A549 (cell line): Measurements from ENCODE around the gene INSC. TPM values are rescaled to one million over a fixed set of nuclear protein-coding genes. Genes with fewer than 3 reads are reported as not detected.

ENCODE experiments used
- ATAC-seq, 2 experiments: fragments of 200-7000 bp in 1 of 2; fragments of >200 bp in 1 of 2; cut with Nextera tagmentation in 1 of 2; cut with Tn5 transposase in 1 of 2; 3 replicates each; pipeline versions ENCODE4 v1.8.0 to v1.9.1; 2018 to 2020; ENCODE audit warnings: mild to moderate bottlenecking in 1 of 2, moderate library complexity in 1 of 2
- CTCF ChIA-PET: fragments of 300-600 bp; sonication (Branson Sonifier 250); formaldehyde crosslinking; extraction: SDS; loops from one replicate; lab custom pipeline; 2021; ENCODE audit warnings: antibody characterized with exemption, inconsistent platforms; lab: Yijun Ruan, JAX
- POLR2A ChIA-PET: fragments of 350-600 bp; formaldehyde crosslinking; extraction: SDS; loops from one replicate; lab custom pipeline; 2021; ENCODE audit warnings: antibody characterized with exemption, inconsistent platforms; lab: Yijun Ruan, JAX
- DNase-seq, 2 experiments: peaks; one replicate each; pipeline versions ENCODE4 v3.0.0 to v3.0.0-alpha.2; 2011 to 2016; ENCODE audit warnings: low read depth in 1 of 2, low spot score in 1 of 2
- FAIRE-seq: peaks from 2 replicates; lab custom pipeline; 2011; peaks lifted over from hg19 to GRCh38; lab: Jason Lieb, UNC
- H3K27ac ChIP-seq, 2 experiments: fragments of >200 bp; sonication (Bioruptor Twin); formaldehyde crosslinking; 3 replicates each; pipeline ENCODE4 v1.5.1; 2016 to 2017
- H3K4me1 ChIP-seq: fragments of >200 bp; sonication (Bioruptor Twin); formaldehyde crosslinking; 3 replicates; pipeline ENCODE4 v1.6.1; 2016
- H3K4me2 ChIP-seq: fragments of >200 bp; sonication (Bioruptor Twin); formaldehyde crosslinking; 3 replicates; pipeline ENCODE4 v1.6.1; 2016
- H3K4me3 ChIP-seq: fragments of >200 bp; sonication (Bioruptor Twin); formaldehyde crosslinking; 3 replicates; pipeline ENCODE4 v1.5.1; 2016
- H3K9me3 ChIP-seq: fragments of >200 bp; sonication (Bioruptor Twin); formaldehyde crosslinking; 3 replicates; pipeline ENCODE4 v1.6.1; 2016
- CBX8 ChIP-seq: fragments of 200-600 bp; sonication (generic); IDR thresholded peaks from 2 replicates; pipeline ENCODE4 v1.6.1; 2016
- CHD2 ChIP-seq: fragments of 150-350 bp; IDR thresholded peaks from 2 replicates; pipeline ENCODE4 v1.6.1; 2014; ENCODE audit warnings: low read length; ENCODE audit not compliant: partially characterized antibody
- EHMT2 ChIP-seq: fragments of 200-600 bp; sonication (generic); IDR thresholded peaks from 2 replicates; pipeline ENCODE4 v1.6.1; 2016; ENCODE audit warnings: antibody characterized with exemption, low read depth, mild to moderate bottlenecking, moderate library complexity
- EP300 ChIP-seq, 2 experiments: fragments of >200 bp; sonication (Bioruptor Twin); formaldehyde crosslinking; IDR thresholded peaks; 2 replicates in 1 of 2; 3 replicates in 1 of 2; pipeline ENCODE4 v1.6.1; 2016 to 2017
- ESRRA ChIP-seq: fragments of 150-350 bp; IDR thresholded peaks from 2 replicates; pipeline ENCODE4 v1.6.1; 2014; ENCODE audit warnings: mild to moderate bottlenecking, low read length, borderline replicate concordance
- FOSB ChIP-seq: fragments of 250-450 bp; sonication (Bioruptor Pico); IDR thresholded peaks from 2 replicates; pipeline ENCODE4 v1.5.0; 2020; ENCODE audit warnings: mild to moderate bottlenecking, moderate library complexity
- HOXA7 ChIP-seq: fragments of 250-450 bp; sonication (Bioruptor Pico); IDR thresholded peaks from 2 replicates; pipeline ENCODE4 v1.5.0; 2020; ENCODE audit warnings: mild to moderate bottlenecking, moderate library complexity
- HOXB13 ChIP-seq: fragments of 250-450 bp; sonication (Bioruptor Pico); IDR thresholded peaks from 2 replicates; pipeline ENCODE4 v1.5.0; 2020; ENCODE audit warnings: low read depth, mild to moderate bottlenecking, moderate library complexity
- HOXB5 ChIP-seq: fragments of 250-450 bp; sonication (Bioruptor Pico); IDR thresholded peaks from 2 replicates; pipeline ENCODE4 v1.5.0; 2020; ENCODE audit warnings: mild to moderate bottlenecking, moderate library complexity
- JUN ChIP-seq, 2 experiments: fragments of >200 bp; sonication (Bioruptor Twin); formaldehyde crosslinking; IDR thresholded peaks; 2 replicates in 1 of 2; 3 replicates in 1 of 2; pipeline ENCODE4 v1.6.1; 2016 to 2017
- KDM5A ChIP-seq: fragments of 200-600 bp; sonication (generic); IDR thresholded peaks from 2 replicates; pipeline ENCODE4 v1.6.1; 2016; ENCODE audit warnings: antibody characterized with exemption, mild to moderate bottlenecking
- NPAS2 ChIP-seq: fragments of 250-450 bp; sonication (Bioruptor Pico); IDR thresholded peaks from 2 replicates; pipeline ENCODE4 v1.8.0; 2022; ENCODE audit warnings: mild to moderate bottlenecking, moderate library complexity, borderline replicate concordance
- POLR2AphosphoS2 ChIP-seq: conservative IDR thresholded peaks from 2 replicates; pipeline ENCODE4 v1.6.1; 2012; ENCODE audit warnings: low read length, improper control_type of control experiment, inconsistent platforms
- RARB ChIP-seq: fragments of 250-450 bp; sonication (Bioruptor Pico); IDR thresholded peaks from 2 replicates; pipeline ENCODE4 v1.8.0; 2021; ENCODE audit warnings: mild to moderate bottlenecking, moderate library complexity
- RFX5 ChIP-seq: fragments of 450-650 bp; IDR thresholded peaks from 2 replicates; pipeline ENCODE4 v1.7.1; 2014; ENCODE audit warnings: antibody characterized with exemption, mild to moderate bottlenecking, moderate library complexity
- SMC3 ChIP-seq: fragments of >200 bp; sonication (Bioruptor Twin); formaldehyde crosslinking; IDR thresholded peaks from 3 replicates; pipeline ENCODE4 v1.6.1; 2018; ENCODE audit warnings: inconsistent platforms
- TP53 ChIP-seq: fragments of 250-450 bp; sonication (Bioruptor Pico); IDR thresholded peaks from 2 replicates; pipeline ENCODE4 v1.5.0; 2021; ENCODE audit warnings: mild to moderate bottlenecking, moderate library complexity
- ZC3H11A ChIP-seq: fragments of 450-650 bp; IDR thresholded peaks from 2 replicates; pipeline ENCODE4 v1.6.1; 2014; ENCODE audit warnings: antibody characterized with exemption, mild to moderate bottlenecking
- ZSCAN20 ChIP-seq: fragments of 250-450 bp; sonication (Bioruptor Pico); IDR thresholded peaks from 2 replicates; pipeline ENCODE4 v1.8.0; 2022; ENCODE audit warnings: mild to moderate bottlenecking, moderate library complexity
- WGBS: methylation state at CpG from one replicate; pipeline ENCODE4 v1.1.6; 2017; ENCODE audit errors: missing lambda C conversion rate; 5-methylcytosine and 5-hydroxymethylcytosine counted together
- polyA plus RNA-seq, 4 experiments: library from polyadenylated mRNA; depleted of rRNA in 3 of 4; stranded (reverse); fragments of >200 nt; fragmentation: RNase III in 1 of 4; extraction: RNeasy Plus Mini Kit Qiagen cat#74134 plus additional on column Dnase treatment in 1 of 4; gene quantifications; 2 replicates in 3 of 4; 3 replicates in 1 of 4; pipeline ENCODE4 v1.2.3, GENCODE V29; 2011 to 2017
- TF ChIP-seq, protein P1 (sequence below): fragments of 200-600 bp; sonication (generic); IDR thresholded peaks from 2 replicates; pipeline ENCODE4 v1.6.1; 2016; ENCODE audit warnings: antibody characterized with exemption, mild to moderate bottlenecking, moderate library complexity
- TF ChIP-seq, protein P2 (sequence below): fragments of 450-650 bp; IDR thresholded peaks from 2 replicates; pipeline ENCODE4 v1.6.1; 2014; ENCODE audit warnings: antibody characterized with exemption
- TF ChIP-seq, protein P3 (sequence below): fragments of 150-350 bp; IDR thresholded peaks from 2 replicates; pipeline ENCODE4 v1.6.1; 2014; ENCODE audit warnings: low read depth, mild to moderate bottlenecking, low read length
- TF ChIP-seq, protein P4 (sequence below): fragments of 250-450 bp; sonication (Bioruptor Pico); IDR thresholded peaks from 2 replicates; pipeline ENCODE4 v1.5.0; 2021; ENCODE audit warnings: mild to moderate bottlenecking, moderate library complexity, borderline replicate concordance
- TF ChIP-seq, protein P5 (sequence below): fragments of 250-450 bp; sonication (Bioruptor Pico); IDR thresholded peaks from 2 replicates; pipeline ENCODE4 v1.5.0; 2020; ENCODE audit warnings: low read depth, mild to moderate bottlenecking, moderate library complexity

Gene INSC
- polyA plus RNA-seq, 2 of the 4 experiments (the other 2 are of a cell fraction): not detected

DNA sequence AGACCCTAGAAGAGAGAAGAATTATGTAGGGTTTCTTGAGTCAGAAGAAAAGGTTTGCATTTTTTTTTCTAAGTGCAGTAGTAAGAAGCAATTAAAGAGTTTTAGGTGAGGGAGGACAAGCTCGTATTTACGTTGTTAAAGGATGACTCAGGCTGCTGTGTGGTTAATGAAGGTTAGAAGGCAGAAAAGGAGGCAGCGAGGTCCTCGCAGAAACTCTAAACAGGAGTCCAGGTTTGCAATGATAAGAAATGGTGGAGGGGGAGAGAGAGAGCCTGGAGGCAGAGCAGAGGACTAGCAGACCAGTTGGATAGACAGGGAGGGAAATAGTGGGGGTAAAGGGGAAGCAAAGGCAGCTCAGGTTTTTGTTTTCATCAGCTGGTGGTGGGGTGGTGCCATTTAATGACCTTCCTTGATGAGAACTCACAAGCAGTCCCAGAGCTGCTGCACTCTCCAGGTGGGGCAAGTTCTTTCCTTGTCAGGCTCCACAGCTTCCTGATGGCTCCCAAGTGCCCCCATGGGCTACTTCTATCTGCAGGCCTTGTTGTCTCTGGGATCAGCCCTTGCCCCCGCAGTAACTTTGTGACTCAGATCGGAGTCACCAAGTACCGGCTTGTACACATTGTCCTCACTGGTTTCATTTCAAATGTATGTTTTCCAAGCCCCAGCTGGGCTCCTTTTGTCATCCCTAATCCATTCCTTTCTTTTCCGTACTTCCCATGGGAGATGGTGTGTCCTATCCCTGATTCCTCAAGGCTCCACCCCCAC, 8.3 kb upstream of the INSC start:
- ATAC-seq (no peak), DNase-seq (no peak)
- H3K9me3 ChIP-seq: no peaks in the 10 kb centered on the region
- POLR2A ChIA-PET: no interaction called here
- H3K4me3 ChIP-seq: no peak overlapping the region
- TF ChIP-seq NPAS2 (no peak), RARB (CRISPR knock-in tag) (no peak), JUN (IDR thresholded peaks at IDR 0.05) (no peak), HOXB13 (no peak), ZSCAN20 (CRISPR knock-in tag) (no peak), RFX5 (no peak), HOXB5 (CRISPR knock-in tag) (no peak), SMC3 (no peak), ESRRA (no peak), TP53 (no peak), KDM5A (no peak), HOXA7 (CRISPR knock-in tag) (no peak), FOSB (CRISPR knock-in tag) (no peak), CBX8 (no peak)
- TF ChIP-seq, protein P1, sequence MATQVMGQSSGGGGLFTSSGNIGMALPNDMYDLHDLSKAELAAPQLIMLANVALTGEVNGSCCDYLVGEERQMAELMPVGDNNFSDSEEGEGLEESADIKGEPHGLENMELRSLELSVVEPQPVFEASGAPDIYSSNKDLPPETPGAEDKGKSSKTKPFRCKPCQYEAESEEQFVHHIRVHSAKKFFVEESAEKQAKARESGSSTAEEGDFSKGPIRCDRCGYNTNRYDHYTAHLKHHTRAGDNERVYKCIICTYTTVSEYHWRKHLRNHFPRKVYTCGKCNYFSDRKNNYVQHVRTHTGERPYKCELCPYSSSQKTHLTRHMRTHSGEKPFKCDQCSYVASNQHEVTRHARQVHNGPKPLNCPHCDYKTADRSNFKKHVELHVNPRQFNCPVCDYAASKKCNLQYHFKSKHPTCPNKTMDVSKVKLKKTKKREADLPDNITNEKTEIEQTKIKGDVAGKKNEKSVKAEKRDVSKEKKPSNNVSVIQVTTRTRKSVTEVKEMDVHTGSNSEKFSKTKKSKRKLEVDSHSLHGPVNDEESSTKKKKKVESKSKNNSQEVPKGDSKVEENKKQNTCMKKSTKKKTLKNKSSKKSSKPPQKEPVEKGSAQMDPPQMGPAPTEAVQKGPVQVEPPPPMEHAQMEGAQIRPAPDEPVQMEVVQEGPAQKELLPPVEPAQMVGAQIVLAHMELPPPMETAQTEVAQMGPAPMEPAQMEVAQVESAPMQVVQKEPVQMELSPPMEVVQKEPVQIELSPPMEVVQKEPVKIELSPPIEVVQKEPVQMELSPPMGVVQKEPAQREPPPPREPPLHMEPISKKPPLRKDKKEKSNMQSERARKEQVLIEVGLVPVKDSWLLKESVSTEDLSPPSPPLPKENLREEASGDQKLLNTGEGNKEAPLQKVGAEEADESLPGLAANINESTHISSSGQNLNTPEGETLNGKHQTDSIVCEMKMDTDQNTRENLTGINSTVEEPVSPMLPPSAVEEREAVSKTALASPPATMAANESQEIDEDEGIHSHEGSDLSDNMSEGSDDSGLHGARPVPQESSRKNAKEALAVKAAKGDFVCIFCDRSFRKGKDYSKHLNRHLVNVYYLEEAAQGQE: no peak
- TF ChIP-seq, protein P2, sequence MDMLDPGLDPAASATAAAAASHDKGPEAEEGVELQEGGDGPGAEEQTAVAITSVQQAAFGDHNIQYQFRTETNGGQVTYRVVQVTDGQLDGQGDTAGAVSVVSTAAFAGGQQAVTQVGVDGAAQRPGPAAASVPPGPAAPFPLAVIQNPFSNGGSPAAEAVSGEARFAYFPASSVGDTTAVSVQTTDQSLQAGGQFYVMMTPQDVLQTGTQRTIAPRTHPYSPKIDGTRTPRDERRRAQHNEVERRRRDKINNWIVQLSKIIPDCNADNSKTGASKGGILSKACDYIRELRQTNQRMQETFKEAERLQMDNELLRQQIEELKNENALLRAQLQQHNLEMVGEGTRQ: no peak
- TF ChIP-seq, protein P3, sequence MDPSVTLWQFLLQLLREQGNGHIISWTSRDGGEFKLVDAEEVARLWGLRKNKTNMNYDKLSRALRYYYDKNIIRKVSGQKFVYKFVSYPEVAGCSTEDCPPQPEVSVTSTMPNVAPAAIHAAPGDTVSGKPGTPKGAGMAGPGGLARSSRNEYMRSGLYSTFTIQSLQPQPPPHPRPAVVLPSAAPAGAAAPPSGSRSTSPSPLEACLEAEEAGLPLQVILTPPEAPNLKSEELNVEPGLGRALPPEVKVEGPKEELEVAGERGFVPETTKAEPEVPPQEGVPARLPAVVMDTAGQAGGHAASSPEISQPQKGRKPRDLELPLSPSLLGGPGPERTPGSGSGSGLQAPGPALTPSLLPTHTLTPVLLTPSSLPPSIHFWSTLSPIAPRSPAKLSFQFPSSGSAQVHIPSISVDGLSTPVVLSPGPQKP: no peak
- TF ChIP-seq, all 56 proteins: peak for 0
- 19% methylated on average over 8 of the region's 8 CpGs for WGBS
- no peak overlapping the region for H3K4me2 ChIP-seq
- no peak overlapping the region for H3K27ac ChIP-seq
- no peak for FAIRE-seq
- CTCF ChIA-PET: interaction anchor here (1.0 to 1.8 kb wide), 3 partner anchors 10 to 198 kb away, joined by 4 to 5 read pairs (median 5); no protein-coding TSS in a partner anchor
- H3K4me1 ChIP-seq: no peaks in the 10 kb centered on the region

DNA sequence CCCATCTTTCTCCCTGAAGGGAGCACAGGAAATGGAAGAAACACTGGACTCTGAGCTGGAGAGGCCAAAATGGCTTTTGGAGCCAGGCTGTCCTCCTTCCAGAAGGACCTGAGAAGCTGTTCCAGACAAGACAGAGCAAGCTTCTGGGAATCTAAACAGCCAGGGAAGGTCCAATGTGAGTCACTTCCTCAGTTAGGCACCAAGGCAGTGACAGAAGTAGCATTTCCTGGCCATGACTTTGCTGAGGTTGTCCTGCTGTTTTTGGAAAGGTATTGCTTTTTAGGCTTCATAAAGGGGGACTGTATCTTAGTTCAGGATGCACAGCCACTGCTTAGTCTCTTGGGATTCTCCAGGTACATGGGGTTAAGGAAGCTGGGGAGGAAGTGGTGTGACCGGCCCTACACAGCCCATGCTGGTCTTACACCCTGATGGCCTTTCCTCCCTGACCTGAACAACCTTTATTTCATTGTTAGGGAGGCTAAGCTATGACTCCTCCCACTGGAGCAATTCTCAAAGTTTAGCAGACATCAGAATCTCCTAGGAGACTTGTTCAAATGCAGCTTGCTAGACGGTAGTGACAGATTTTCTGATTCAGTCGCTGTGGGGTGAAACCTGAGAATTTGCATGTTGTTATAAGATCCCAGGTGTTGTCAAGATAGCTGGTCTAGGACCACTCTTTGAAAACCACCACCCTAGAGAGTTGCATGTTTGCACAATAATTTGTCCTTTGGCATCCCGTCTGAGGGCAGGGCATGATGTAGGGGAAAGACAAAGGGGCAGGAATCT, 6.8 kb upstream of the INSC start:
- Histone ChIP-seq H3K4me1 (no peaks in the 10 kb centered on the region), H3K4me3 (no peak overlapping the region), H3K9me3 (no peaks in the 10 kb centered on the region), H3K27ac (no peak overlapping the region), H3K4me2 (no peak overlapping the region)
- 58% methylated on average over 4 of the region's 4 CpGs for WGBS
- FAIRE-seq (no peak), ATAC-seq (no peak), DNase-seq (no peak)
- CTCF ChIA-PET: interaction anchor here (0.7 to 1.8 kb wide), 3 partner anchors 9 to 200 kb away, joined by 3 to 5 read pairs (median 4); no protein-coding TSS in a partner anchor
- POLR2A ChIA-PET: no interaction called here
- TF ChIP-seq, protein P4, sequence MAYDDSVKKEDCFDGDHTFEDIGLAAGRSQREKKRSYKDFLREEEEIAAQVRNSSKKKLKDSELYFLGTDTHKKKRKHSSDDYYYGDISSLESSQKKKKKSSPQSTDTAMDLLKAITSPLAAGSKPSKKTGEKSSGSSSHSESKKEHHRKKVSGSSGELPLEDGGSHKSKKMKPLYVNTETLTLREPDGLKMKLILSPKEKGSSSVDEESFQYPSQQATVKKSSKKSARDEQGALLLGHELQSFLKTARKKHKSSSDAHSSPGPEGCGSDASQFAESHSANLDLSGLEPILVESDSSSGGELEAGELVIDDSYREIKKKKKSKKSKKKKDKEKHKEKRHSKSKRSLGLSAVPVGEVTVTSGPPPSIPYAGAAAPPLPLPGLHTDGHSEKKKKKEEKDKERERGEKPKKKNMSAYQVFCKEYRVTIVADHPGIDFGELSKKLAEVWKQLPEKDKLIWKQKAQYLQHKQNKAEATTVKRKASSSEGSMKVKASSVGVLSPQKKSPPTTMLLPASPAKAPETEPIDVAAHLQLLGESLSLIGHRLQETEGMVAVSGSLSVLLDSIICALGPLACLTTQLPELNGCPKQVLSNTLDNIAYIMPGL (CRISPR knock-in tag): no peak
- TF ChIP-seq CHD2: no peak
- TF ChIP-seq, protein P5, sequence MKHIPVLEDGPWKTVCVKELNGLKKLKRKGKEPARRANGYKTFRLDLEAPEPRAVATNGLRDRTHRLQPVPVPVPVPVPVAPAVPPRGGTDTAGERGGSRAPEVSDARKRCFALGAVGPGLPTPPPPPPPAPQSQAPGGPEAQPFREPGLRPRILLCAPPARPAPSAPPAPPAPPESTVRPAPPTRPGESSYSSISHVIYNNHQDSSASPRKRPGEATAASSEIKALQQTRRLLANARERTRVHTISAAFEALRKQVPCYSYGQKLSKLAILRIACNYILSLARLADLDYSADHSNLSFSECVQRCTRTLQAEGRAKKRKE: no peak
- no peak for TF ChIP-seq EP300 (IDR thresholded peaks at IDR 0.05)
- TF ChIP-seq FOSB (CRISPR knock-in tag): no peak
- no peak for TF ChIP-seq ZC3H11A
- TF ChIP-seq POLR2AphosphoS2: no peak
- TF ChIP-seq EHMT2: no peak
